Trophoblast cell (in vitro differentiated cells and primary cell): ENCODE measurements around the gene KIAA1958.

Experiments used
- DNase-seq, 2 donors: peaks; one replicate each; pipeline ENCODE4 v3.0.0-alpha.2; 2016
- H2AFZ ChIP-seq: 2 replicates; pipeline ENCODE4 v1.6.1; 2013; ENCODE audit warnings: low read length, moderate library complexity, mild to moderate bottlenecking; ENCODE audit not compliant: insufficient read depth, poor library complexity
- H2AK5ac ChIP-seq: 2 replicates; pipeline ENCODE4 v1.6.1; 2013; ENCODE audit warnings: mild to moderate bottlenecking, low read length
- H2BK120ac ChIP-seq: 2 replicates; pipeline ENCODE4 v1.6.1; 2013; ENCODE audit warnings: low read length, mild to moderate bottlenecking, moderate library complexity; ENCODE audit not compliant: insufficient read depth, poor library complexity
- H2BK12ac ChIP-seq: 2 replicates; pipeline ENCODE4 v1.6.1; 2013; ENCODE audit warnings: mild to moderate bottlenecking, low read length, moderate library complexity
- H2BK5ac ChIP-seq: 2 replicates; pipeline ENCODE4 v1.6.1; 2013; ENCODE audit warnings: low read length, low read depth, moderate library complexity, mild to moderate bottlenecking; ENCODE audit not compliant: poor library complexity
- H3K14ac ChIP-seq: 2 replicates; pipeline ENCODE4 v1.6.1; 2013; ENCODE audit warnings: mild to moderate bottlenecking, low read length
- H3K18ac ChIP-seq: 2 replicates; pipeline ENCODE4 v1.6.1; 2013; ENCODE audit warnings: mild to moderate bottlenecking, low read length
- H3K23ac ChIP-seq: 2 replicates; pipeline ENCODE4 v1.6.1; 2013; ENCODE audit warnings: low read length
- H3K27ac ChIP-seq: 2 replicates; pipeline ENCODE4 v1.5.1; 2013; ENCODE audit warnings: low read depth, mild to moderate bottlenecking, inconsistent platforms, low read length, moderate library complexity
- H3K27me3 ChIP-seq: 2 replicates; pipeline ENCODE4 v1.6.1; 2013; ENCODE audit warnings: inconsistent platforms, mild to moderate bottlenecking, low read length, moderate library complexity; ENCODE audit not compliant: insufficient read depth
- H3K36me3 ChIP-seq, 2 experiments: 1 replicate in 1 of 2; 2 replicates in 1 of 2; pipeline ENCODE4 v1.6.1; 2013; ENCODE audit warnings: low read length in 2 of 2, mild to moderate bottlenecking in 2 of 2, moderate library complexity in 1 of 2; ENCODE audit not compliant: insufficient read depth in 2 of 2, control insufficient read depth in 1 of 2
- H3K4ac ChIP-seq: 2 replicates; pipeline ENCODE4 v1.6.1; 2013; ENCODE audit warnings: low read depth, mild to moderate bottlenecking, low read length, moderate library complexity
- H3K4me1 ChIP-seq, 2 experiments: 1 replicate in 1 of 2; 2 replicates in 1 of 2; pipeline ENCODE4 v1.6.1; 2013; ENCODE audit warnings: low read length in 2 of 2, mild to moderate bottlenecking in 2 of 2, moderate library complexity in 1 of 2; ENCODE audit not compliant: insufficient read depth in 2 of 2, control insufficient read depth in 1 of 2
- H3K4me2 ChIP-seq: 2 replicates; pipeline ENCODE4 v1.6.1; 2013; ENCODE audit warnings: inconsistent platforms, mild to moderate bottlenecking, low read length, moderate library complexity
- H3K4me3 ChIP-seq: 2 replicates; pipeline ENCODE4 v1.5.1; 2013; ENCODE audit warnings: mild to moderate bottlenecking, low read depth, low read length, inconsistent platforms
- H3K79me1 ChIP-seq: one replicate; pipeline ENCODE4 v1.6.1; 2013; ENCODE audit warnings: low read length
- H3K79me2 ChIP-seq: 2 replicates; pipeline ENCODE4 v1.6.1; 2013; ENCODE audit warnings: low read length, mild to moderate bottlenecking; ENCODE audit not compliant: control insufficient read depth, insufficient read depth, poor library complexity
- H3K9ac ChIP-seq: 2 replicates; pipeline ENCODE4 v1.6.1; 2013; ENCODE audit warnings: mild to moderate bottlenecking, low read length
- H3K9me3 ChIP-seq: 2 replicates; pipeline ENCODE4 v1.6.1; 2013; ENCODE audit warnings: low read depth, mild to moderate bottlenecking, control low read depth, inconsistent platforms, low read length; ENCODE audit not compliant: insufficient read depth
- H4K12ac ChIP-seq: 2 replicates; pipeline ENCODE4 v1.6.1; 2013; ENCODE audit warnings: low read depth, mild to moderate bottlenecking, low read length, moderate library complexity
- H4K8ac ChIP-seq: 2 replicates; pipeline ENCODE4 v1.6.1; 2013; ENCODE audit warnings: low read depth, mild to moderate bottlenecking, low read length, moderate library complexity
- H4K91ac ChIP-seq: one replicate; pipeline ENCODE4 v1.6.1; 2013; ENCODE audit warnings: low read depth, mild to moderate bottlenecking, low read length, moderate library complexity
- whole genome bisulfite sequencing: extraction: QIAGEN DNeasy Blood & Tissue Kit; methylation state at CpG from one replicate; pipeline ENCODE4 v1.1.7; 2013; ENCODE audit warnings: missing lambda C conversion rate; ENCODE audit not compliant: insufficient read length, insufficient coverage; ENCODE audit errors: extremely low coverage; 5-methylcytosine and 5-hydroxymethylcytosine counted together

KIAA1958 gene

GRCh38 chr9:112696461-112696860 lies 209.8 kb downstream of the KIAA1958 start:
- no CpG with 5 or more reads among the region's 5 CpGs for WGBS
- H2AK5ac ChIP-seq, result no peak overlapping the region

GRCh38 chr9:112699230-112699629 lies 212.6 kb downstream of the KIAA1958 start:
- no CpG with 5 or more reads among the region's 5 CpGs for WGBS
- no peak overlapping the region for H2BK5ac ChIP-seq

More at GRCh38 chr9:112696461-112696860, 209.8 kb downstream of the KIAA1958 start:
- Histone ChIP-seq H3K23ac (no peak overlapping the region), H2BK120ac (no peak overlapping the region), H3K4me3 (no peak overlapping the region), H3K36me3 (peaks cover 0 to 5% of the 10 kb centered on the region in 2 experiments), H3K79me1 (no peaks in the 10 kb centered on the region), H3K27ac (no peak overlapping the region), H3K14ac (no peak overlapping the region), H3K27me3 (no peaks in the 10 kb centered on the region), H3K9me3 (no peaks in the 10 kb centered on the region), H2AFZ (no peak overlapping the region), H2BK5ac (no peak overlapping the region), H3K18ac (no peak overlapping the region), H3K4me2 (no peak overlapping the region), H4K12ac (no peak overlapping the region), H3K9ac (no peak overlapping the region), H3K4ac (no peak overlapping the region), H4K91ac (no peak overlapping the region), H3K4me1 (no peaks in the 10 kb centered on the region), H3K79me2 (no peaks in the 10 kb centered on the region), H2BK12ac (no peak overlapping the region), H4K8ac (no peak overlapping the region)
- no peak for DNase-seq

GRCh38 chr9:112700085-112700484 lies 213.5 kb downstream of the KIAA1958 start:
- Histone ChIP-seq H3K4me2 (no peak overlapping the region), H3K4ac (no peak overlapping the region), H3K27ac (no peak overlapping the region), H3K9me3 (no peaks in the 10 kb centered on the region), H3K79me2 (no peaks in the 10 kb centered on the region), H3K36me3 (peaks cover 3% of the 10 kb centered on the region in 2 experiments), H2BK12ac (no peak overlapping the region), H2AK5ac (no peak overlapping the region), H2BK120ac (no peak overlapping the region), H4K12ac (no peak overlapping the region), H4K91ac (no peak overlapping the region), H3K23ac (no peak overlapping the region), H3K4me3 (no peak overlapping the region), H3K79me1 (no peaks in the 10 kb centered on the region), H3K4me1 (no peaks in the 10 kb centered on the region), H3K9ac (no peak overlapping the region), H2AFZ (no peak overlapping the region), H4K8ac (no peak overlapping the region), H2BK5ac (no peak overlapping the region), H3K18ac (no peak overlapping the region), H3K27me3 (no peaks in the 10 kb centered on the region), H3K14ac (no peak overlapping the region)
- DNase-seq, result no peak

More at GRCh38 chr9:112699230-112699629, 212.6 kb downstream of the KIAA1958 start:
- Histone ChIP-seq H2BK120ac (no peak overlapping the region), H3K18ac (no peak overlapping the region), H3K9me3 (no peaks in the 10 kb centered on the region), H3K9ac (no peak overlapping the region), H3K4me1 (no peaks in the 10 kb centered on the region), H3K23ac (no peak overlapping the region), H4K8ac (no peak overlapping the region), H2AK5ac (no peak overlapping the region), H3K4me3 (no peak overlapping the region), H4K12ac (no peak overlapping the region), H2BK12ac (no peak overlapping the region), H3K27me3 (no peaks in the 10 kb centered on the region), H3K14ac (no peak overlapping the region), H3K27ac (no peak overlapping the region), H3K4me2 (no peak overlapping the region), H3K36me3 (peaks cover 1 to 3% of the 10 kb centered on the region in 2 experiments), H3K79me2 (no peaks in the 10 kb centered on the region), H2AFZ (no peak overlapping the region), H3K79me1 (no peaks in the 10 kb centered on the region), H3K4ac (no peak overlapping the region), H4K91ac (no peak overlapping the region)
- DNase-seq, result no peak

GRCh38 chr9:112703304-112703703 lies 216.7 kb downstream of the KIAA1958 start:
- H3K14ac ChIP-seq, result no peak overlapping the region
- no peak overlapping the region for H3K9ac ChIP-seq
- H3K23ac ChIP-seq, result no peak overlapping the region
- H3K36me3 ChIP-seq, result peaks cover 3 to 5% of the 10 kb centered on the region in 2 experiments
- no peak overlapping the region for H3K4me3 ChIP-seq
- no peaks in the 10 kb centered on the region for H3K27me3 ChIP-seq
- DNase-seq, result no peak
- H2BK12ac ChIP-seq, result no peak overlapping the region
- H3K79me2 ChIP-seq, result no peaks in the 10 kb centered on the region
- no CpG with 5 or more reads among the region's 2 CpGs for WGBS
- H3K4ac ChIP-seq, result no peak overlapping the region
- H4K91ac ChIP-seq, result no peak overlapping the region
- no peak overlapping the region for H2BK120ac ChIP-seq
- no peak overlapping the region for H2AK5ac ChIP-seq
- H3K4me2 ChIP-seq, result no peak overlapping the region
- H2BK5ac ChIP-seq, result no peak overlapping the region
- H3K9me3 ChIP-seq, result no peaks in the 10 kb centered on the region
- H3K27ac ChIP-seq, result no peak overlapping the region
- H3K18ac ChIP-seq, result no peak overlapping the region
- H4K12ac ChIP-seq, result no peak overlapping the region
- no peaks in the 10 kb centered on the region for H3K4me1 ChIP-seq
- H3K79me1 ChIP-seq, result no peaks in the 10 kb centered on the region
- no peak overlapping the region for H2AFZ ChIP-seq
- no peak overlapping the region for H4K8ac ChIP-seq
